Activated naive CD4-positive, alpha-beta T cell treated with anti-CD3 and anti-CD28 coated beads, Interleukin-2, amount 10 ng/mL, durations not matched to agents 7 days and 5 days (primary cell): ENCODE results near the gene NLRP3.
A peak's percentile ranks its signal among the peaks of the same experiment; 100 is the strongest.

ENCODE experiments used
- CTCF ChIA-PET: fragments of 350-600 bp; sonication (Branson Sonifier 250); formaldehyde crosslinking; loops from one replicate; lab custom pipeline; 2021; ENCODE audit warnings: antibody characterized with exemption; lab: Charles Lee
- DNase-seq: peaks from one replicate; pipeline ENCODE4 v3.0.0-alpha.2; 2020
- H3K27ac Mint-ChIP-seq: one replicate; pipeline ENCODE4 v1.8.0; 2021; ENCODE audit warnings: mild to moderate bottlenecking, moderate library complexity, mixed read lengths
- H3K27me3 Mint-ChIP-seq: one replicate; pipeline ENCODE4 v1.8.0; 2021; ENCODE audit warnings: mild to moderate bottlenecking, mixed read lengths
- H3K36me3 Mint-ChIP-seq: one replicate; pipeline ENCODE4 v1.8.0; 2021; ENCODE audit warnings: mixed read lengths
- H3K4me1 Mint-ChIP-seq: one replicate; pipeline ENCODE4 v1.8.0; 2021; ENCODE audit warnings: mixed read lengths
- H3K4me3 Mint-ChIP-seq: one replicate; pipeline ENCODE4 v1.8.0; 2021; ENCODE audit warnings: mild to moderate bottlenecking, moderate library complexity, mixed read lengths
- H3K9me3 Mint-ChIP-seq: one replicate; pipeline ENCODE4 v1.8.0; 2021; ENCODE audit warnings: mixed read lengths

Gene NLRP3

GRCh38 chr1:247482747-247483146 lies 66.8 kb downstream of the NLRP3 start:
- Mint-ChIP-seq H3K27me3 (peaks cover 5% of the 10 kb centered on the region), H3K36me3 (no peaks in the 10 kb centered on the region), H3K4me3 (no peak overlapping the region), H3K4me1 (no peaks in the 10 kb centered on the region), H3K27ac (no peak overlapping the region), H3K9me3 (no peaks in the 10 kb centered on the region)
- CTCF ChIA-PET: interaction anchor here (1.0 kb wide), 1 partner anchor 95 kb away, joined by 3 read pairs; no protein-coding TSS in a partner anchor
- no peak for DNase-seq

DNA sequence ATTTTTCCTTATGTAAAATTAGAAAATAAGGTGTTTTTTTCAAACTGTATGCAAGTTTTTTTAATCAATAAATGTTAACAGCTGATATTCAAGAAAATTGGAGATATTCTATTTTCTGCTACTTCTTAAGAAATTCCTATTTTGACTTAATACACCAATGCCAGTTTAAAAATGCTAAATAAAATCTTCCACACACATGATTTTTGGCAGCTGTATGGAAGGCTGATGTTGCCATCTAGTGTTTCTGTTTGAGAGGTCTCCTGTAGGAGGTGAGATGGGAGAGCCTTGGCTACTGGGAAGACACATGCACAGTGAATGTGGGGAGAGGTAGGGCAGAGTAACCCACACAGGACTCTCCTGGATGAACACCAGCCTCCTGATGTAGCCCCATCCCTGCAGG lies 71.1 kb downstream of the NLRP3 start:
- peak overlapping the region; percentile 1 for H3K27ac Mint-ChIP-seq
- H3K36me3 Mint-ChIP-seq: no peaks in the 10 kb centered on the region
- peaks cover 15% of the 10 kb centered on the region for H3K27me3 Mint-ChIP-seq
- no peaks in the 10 kb centered on the region for H3K4me1 Mint-ChIP-seq
- CTCF ChIA-PET: interaction anchor here (1.1 to 6.7 kb wide), 5 partner anchors 10 to 114 kb away, joined by 4 to 37 read pairs (median 9); no protein-coding TSS in a partner anchor
- H3K4me3 Mint-ChIP-seq: no peak overlapping the region
- H3K9me3 Mint-ChIP-seq: no peaks in the 10 kb centered on the region
- DNase-seq: peak; percentile 47

DNA sequence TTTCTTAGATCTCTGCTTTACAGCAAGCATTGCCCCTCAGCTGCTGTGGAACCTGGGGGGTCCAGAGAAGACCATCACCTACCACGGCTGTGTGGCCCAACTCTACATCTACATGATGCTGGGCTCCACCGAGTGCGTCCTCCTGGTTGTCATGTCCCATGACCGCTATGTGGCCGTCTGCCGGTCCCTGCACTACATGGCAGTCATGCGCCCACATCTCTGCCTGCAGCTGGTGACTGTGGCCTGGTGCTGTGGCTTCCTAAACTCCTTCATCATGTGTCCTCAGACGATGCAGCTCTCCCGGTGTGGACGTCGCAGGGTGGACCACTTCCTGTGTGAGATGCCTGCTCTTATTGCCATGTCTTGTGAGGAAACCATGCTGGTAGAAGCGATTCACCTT lies 75.4 kb downstream of the NLRP3 start:
- no peak for DNase-seq
- no peaks in the 10 kb centered on the region for H3K4me1 Mint-ChIP-seq
- CTCF ChIA-PET: no interaction called here

DNA sequence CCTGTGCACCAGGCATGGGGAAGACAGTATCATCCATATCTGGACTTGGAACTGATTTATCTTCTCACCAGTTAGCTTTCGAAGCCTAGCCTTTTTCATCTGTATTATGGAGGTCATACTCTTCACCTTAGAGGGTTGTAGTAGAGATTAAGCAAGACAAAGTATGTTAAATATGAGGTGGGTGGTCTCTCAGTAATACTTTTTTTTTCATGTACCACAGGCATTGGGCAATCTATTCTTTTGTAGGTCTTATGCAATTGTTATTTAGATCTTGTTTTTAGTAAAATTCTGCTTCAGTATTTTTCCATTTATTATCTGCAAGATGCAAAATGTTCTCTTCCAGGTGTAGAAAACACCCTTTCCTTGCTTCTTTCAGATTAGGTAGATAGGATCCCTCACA lies 77.1 kb downstream of the NLRP3 start:
- Mint-ChIP-seq H3K9me3 (no peaks in the 10 kb centered on the region), H3K4me1 (no peaks in the 10 kb centered on the region), H3K27me3 (peaks cover 18% of the 10 kb centered on the region), H3K36me3 (no peaks in the 10 kb centered on the region), H3K4me3 (no peak overlapping the region), H3K27ac (no peak overlapping the region)
- DNase-seq: no peak
- CTCF ChIA-PET: interaction anchor here (0.9 kb wide), 1 partner anchor 9 kb away, joined by 3 read pairs; no protein-coding TSS in a partner anchor

More for the DNA sequence above, 75.4 kb downstream of the NLRP3 start:
- Mint-ChIP-seq H3K27ac (no peak overlapping the region), H3K27me3 (peaks cover 23% of the 10 kb centered on the region), H3K9me3 (no peaks in the 10 kb centered on the region), H3K36me3 (no peaks in the 10 kb centered on the region), H3K4me3 (no peak overlapping the region)

DNA sequence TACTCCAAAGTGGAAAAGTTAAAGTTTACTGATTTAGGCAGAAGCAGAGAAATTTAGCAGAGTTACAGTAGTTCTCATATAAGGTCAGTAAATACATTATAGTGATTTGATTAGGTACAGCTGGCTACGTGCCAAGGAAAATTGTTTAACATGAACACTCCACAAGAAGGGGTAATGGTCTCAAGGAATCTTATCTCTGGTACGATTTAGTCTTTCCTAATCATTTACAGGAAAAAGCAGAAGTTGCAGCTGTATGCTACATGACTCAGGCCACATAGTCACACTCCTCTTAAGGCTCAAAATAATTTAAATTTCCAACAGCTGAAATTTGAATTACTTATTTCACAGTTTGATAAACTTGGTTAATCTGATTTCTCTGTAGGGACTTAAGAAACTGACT lies 78.8 kb downstream of the NLRP3 start:
- CTCF ChIA-PET: no interaction called here
- H3K36me3 Mint-ChIP-seq: no peaks in the 10 kb centered on the region
- H3K4me3 Mint-ChIP-seq: no peak overlapping the region
- no peak for DNase-seq
- no peaks in the 10 kb centered on the region for H3K4me1 Mint-ChIP-seq
- no peaks in the 10 kb centered on the region for H3K9me3 Mint-ChIP-seq
- H3K27me3 Mint-ChIP-seq: peaks cover 18% of the 10 kb centered on the region
- no peak overlapping the region for H3K27ac Mint-ChIP-seq

- no peak overlapping the region for H3K4me3 Mint-ChIP-seq
- peaks cover 11% of the 10 kb centered on the region for H3K27me3 Mint-ChIP-seq
- no peak overlapping the region for H3K27ac Mint-ChIP-seq
- no peaks in the 10 kb centered on the region for H3K9me3 Mint-ChIP-seq
- CTCF ChIA-PET: no interaction called here
- no peak for DNase-seq
- H3K4me1 Mint-ChIP-seq: no peaks in the 10 kb centered on the region
- H3K36me3 Mint-ChIP-seq: no peaks in the 10 kb centered on the region
Observed at GRCh38 chr1:247496581-247497285, 80.8 kb downstream of the NLRP3 start.
